ENCODE data around the gene CYFIP2.
"Not testable (repeated sequence)": the region's sequence is repeated elsewhere in the genome, so short reads cannot be mapped to it uniquely, and the experiment has no call there.

Gene CYFIP2

DNA sequence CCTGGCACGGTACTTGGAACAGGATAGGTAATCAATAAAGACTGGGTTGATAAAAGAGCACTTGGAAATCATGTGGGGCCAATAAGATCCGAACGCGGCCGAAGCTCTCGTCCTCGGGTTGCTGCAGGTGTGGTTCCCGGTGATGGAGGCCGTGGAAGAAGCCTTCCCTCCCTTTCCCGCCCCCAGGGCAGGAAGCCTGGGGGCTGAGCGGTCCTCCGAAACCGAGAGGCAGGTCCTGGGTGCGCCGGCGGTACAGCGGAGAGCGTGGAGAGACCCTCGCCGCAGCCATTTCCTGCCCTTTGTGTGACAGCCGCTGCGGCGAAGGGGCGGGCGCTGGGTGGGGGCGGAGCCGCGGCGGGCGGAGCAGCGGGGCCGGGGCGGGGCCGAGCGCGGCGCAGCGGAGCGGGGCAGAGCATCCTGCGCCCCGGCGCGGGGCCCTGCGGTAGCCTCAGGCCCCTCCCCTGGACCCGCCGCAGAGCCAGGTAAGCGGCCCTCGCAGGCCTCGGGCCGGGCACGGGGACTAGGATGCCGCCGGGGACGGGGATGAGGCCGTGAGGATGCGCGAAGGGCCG, at the start of gene CYFIP2:
Gene CYFIP2 (plus strand): TSS at position 410 of the 572 bp plus-strand sequence. CDS start 19,239 bp downstream, outside the sequence.
- peak; percentile 60 to 72 for DNase-seq (ENCODE audit: low read depth in 2 of 2)

DNA sequence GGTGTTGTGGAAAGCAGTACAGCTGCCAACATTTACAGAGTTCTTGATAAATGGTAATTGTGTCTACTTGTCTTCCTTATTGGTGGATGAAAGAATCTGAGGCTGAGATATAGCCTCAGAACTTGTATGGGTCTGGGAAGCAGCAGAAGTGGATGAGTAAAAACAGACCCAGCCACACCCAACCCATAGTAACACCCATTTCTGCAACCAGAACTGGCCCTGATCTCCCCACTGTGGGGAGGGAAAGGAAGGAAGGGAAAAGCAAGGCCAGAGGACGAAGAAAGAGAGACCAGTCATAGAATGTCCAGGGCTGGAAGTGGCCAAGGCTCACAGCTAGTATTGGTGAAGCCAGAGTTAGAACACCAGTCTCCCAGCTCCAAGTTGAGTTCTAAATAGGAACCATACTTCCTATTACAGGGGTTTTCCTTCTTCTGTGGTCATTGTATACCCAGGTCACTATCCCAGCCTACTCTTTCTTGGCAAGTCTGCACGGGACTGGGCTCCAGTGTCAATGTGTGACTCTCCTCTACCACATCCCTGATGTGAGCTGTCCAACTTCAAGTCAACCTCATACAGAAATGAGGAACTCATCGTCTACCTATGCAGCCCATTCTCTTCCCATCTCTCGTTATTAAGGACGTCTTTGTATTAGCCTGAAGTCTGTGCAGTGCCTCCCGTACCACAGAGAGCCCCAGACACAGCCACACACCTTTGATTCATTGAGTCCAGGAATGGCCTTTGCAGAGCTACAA, 49.4 kb upstream of the CYFIP2 start:
- DNase-seq (ENCODE audit: low read depth in 2 of 2): no peak

DNA sequence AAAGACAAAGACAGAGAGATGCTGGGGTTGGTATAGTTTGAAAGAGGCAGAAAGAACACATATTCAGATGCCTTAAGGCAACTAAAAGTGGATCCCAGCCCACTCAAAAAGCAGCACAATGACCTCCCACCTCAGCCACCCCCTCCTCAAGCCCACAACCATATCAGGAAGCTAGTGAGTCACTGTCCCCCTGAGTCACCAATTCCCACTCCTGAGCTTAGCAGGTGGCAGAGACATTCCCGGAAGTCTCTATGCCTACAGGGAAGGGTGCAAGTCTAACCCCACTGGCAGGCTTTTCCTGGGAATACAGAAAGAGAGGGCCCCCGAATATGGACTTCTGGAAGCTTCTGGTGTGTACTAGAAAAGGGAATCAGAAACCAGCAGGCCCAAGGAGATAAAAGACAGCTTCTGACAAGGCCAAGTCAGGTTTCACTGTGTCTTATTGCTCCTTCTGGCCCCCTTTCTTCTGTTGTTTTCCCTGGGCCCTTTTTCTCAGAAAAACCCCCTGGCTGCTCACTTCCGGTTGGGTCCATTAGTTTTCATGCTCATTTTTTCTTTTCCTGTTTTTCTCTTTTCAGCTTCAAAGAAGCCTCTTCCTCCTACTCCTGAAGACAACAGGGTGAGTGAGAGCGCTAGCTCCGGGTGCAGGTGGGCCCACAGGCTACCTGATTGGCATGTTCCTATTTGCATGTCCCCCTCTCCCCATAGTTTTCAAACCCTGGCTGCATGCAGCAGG, 48.5 kb upstream of the CYFIP2 start:
- DNase-seq (ENCODE audit: low read depth in 2 of 2): no peak

DNA sequence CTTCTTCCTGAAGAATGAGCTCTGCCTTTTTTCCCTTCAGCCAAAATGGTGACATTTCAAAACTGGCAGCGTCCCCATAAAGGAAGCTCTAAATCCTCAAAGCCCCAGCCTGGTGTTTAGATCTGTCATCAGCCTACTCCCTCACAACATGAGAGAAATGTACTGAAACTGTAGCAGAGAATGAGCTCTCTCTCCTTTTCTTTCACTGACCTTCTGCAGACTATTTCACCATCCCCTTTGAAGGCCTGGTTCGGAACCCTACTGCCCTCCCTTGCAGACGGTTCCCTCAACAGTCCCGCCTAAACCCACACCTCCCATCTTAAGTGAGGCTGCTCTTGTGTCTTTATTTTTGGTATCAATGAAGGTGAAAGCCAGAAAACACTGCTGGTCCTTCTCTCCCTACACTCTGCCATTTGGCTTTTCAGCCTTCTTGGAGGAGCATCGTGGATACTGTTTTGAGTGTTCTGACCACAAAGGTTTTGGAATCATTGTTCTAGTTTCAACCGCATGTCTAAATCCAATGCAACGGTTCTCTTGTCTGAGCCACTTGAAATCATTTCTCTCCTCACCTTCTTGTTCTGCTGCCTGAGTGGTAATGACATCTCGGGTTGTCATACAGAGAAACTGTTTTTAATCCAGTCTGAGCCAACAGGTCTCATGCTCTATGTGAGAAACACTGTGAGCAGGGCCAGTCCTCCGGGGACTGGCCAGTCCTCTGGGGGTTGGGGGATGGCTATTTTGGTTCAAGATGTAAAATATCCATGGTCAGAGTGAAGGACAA, 46.2 kb upstream of the CYFIP2 start:
- no peak for DNase-seq (ENCODE audit: low read depth in 2 of 2)

DNA sequence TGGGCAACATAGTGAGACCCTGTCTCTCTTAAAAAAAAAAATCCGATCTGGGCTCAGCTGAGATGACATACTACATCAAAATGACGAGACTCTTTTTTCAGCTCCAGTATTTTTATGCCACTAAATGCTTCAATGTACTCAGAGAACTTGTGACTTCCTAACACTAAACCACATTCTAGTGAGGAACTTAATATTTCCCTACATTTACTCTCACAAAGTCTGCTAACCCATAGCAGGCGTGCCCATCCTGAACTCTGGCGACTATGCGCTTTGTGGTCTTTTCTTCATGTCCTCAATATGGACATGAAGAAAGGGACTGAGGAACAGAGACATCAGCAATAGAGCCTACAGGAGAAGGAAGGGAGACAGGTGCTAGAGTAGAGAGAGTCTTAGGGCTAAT, 44.0 kb upstream of the CYFIP2 start:
- no peak for DNase-seq (ENCODE audit: low read depth in 2 of 2)

DNA sequence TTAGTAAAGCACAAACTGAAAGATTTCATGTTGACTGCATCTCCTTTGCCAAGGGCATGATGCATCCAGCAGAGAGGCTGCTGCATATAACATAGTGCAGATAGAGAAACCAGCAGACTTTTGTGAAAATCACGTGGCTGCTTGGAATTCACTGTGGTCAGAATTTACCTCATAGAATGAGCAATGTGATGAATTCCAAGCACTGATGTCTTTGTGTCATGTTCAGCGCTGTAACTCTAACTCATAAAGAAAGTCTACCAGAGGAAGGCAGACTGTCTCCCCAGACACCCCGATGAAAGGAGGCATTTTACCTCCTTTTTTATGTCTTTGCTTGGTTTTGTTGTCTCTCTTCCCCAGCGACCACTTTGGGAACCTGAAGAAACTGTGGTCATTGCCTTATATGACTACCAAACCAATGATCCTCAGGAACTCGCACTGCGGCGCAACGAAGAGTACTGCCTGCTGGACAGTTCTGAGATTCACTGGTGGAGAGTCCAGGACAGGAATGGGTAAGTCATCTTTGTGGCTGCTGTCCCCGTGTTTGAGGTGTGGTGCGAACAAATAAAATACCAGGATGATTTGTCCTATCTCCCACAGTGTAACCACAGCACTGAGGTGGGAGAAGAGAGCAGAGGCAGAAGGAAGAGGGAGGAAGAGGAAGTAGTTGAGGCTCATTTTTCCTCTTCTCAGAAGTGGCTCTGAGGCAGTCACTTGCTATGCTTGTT, 43.3 kb upstream of the CYFIP2 start:
- no peak for DNase-seq (ENCODE audit: low read depth in 2 of 2)

DNA sequence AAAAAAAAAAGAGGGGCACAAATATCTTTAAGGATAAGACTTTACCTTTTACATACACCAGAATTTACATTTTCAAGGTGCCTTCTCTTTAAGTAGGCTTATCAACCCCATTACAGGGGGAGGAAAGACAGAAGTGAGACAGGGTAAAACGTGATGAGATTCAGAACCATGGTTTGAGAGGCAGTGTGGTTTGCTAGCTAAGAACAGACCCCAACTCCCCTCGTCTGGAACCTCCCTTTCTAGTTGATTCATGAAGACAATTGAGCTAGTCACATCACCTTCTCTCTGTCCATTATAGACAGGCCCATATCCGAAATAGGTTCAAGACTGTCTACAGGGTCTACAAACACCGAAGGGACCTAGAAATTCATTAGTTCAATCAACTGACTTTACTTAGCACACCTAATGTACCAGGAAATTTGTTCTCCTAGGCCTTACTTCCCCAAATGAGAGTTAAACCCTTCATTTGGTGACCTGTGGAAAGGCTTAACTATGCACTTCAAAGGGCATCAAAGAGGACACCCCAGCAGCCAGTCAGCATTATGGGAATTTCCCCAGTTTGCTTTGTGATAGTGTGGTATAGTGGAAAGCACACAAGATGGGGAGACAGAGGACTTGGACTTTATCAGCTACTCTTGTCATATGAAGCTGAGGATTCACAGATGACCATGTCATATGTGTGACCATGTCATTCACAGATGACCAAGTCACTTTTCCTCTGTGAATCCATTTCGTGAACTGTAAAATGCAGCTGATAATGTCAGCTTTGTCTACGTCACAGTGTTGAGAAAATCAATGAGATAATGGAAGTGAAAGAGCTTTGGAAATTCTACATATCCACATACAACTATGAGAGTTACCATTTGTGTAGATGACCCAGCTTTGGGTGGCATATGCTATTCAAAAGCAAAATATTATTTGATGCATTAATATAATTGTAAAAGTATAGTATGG, 40.2 kb upstream of the CYFIP2 start:
- no peak for DNase-seq (ENCODE audit: low read depth in 2 of 2)

DNA sequence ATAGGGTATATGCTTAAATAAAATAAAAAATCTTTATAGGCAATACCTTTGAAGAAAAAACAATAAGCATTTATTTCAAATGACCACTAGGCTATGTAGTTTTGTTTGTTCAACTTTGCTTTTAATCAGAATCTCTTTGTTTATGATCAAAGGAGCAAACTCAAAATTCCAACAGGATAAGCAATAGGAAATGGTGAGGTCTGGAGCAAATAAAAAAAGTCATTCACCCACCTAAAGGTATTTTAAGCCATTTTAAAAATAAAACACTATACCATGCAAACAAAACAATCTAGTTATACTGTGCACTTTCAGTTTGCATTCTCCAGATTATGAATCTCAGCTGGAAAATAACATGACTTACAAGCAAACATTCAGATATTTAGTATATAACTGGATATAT, 35.3 kb upstream of the CYFIP2 start:
- no peak for DNase-seq (ENCODE audit: low read depth in 2 of 2)

DNA sequence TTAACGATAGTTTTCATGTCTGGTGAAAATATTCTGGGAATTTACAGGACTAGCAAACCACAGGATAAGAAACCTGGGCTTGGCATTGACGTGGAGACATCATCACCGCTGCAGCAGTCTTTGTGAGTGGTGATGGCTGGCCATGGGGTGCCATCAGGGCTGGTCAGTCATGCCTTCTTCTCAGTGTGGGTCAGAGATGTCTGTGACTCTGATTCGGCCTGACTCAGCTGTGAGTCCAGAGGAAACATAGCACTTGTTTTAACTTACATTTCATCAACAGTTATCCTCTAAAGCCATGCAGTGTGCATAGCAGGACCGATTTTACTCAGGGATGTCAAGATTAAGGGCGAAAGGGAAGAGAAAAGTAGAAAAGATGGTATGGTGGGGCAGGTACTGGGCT, 33.2 kb upstream of the CYFIP2 start:
- no peak for DNase-seq (ENCODE audit: low read depth in 2 of 2)

DNA sequence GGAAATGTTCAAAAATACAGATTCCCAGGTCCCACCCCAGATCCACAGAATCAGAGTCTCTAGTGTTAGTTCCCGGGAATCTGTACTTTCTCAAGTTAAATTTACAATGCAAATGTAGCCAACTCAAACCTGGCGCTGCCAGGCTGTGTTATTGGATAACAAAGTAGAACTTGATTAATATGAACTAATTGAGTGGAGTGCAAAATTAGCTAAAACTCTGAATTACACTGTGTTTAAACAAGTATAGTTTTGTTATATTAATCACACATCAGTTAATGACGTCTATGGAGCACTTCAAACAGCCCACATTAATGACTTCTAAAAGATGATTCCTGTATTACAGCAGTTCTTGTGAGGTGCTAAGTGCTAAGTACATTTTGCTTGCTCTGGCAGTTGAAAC, 32.4 kb upstream of the CYFIP2 start:
- DNase-seq (ENCODE audit: low read depth in 2 of 2): no peak

DNA sequence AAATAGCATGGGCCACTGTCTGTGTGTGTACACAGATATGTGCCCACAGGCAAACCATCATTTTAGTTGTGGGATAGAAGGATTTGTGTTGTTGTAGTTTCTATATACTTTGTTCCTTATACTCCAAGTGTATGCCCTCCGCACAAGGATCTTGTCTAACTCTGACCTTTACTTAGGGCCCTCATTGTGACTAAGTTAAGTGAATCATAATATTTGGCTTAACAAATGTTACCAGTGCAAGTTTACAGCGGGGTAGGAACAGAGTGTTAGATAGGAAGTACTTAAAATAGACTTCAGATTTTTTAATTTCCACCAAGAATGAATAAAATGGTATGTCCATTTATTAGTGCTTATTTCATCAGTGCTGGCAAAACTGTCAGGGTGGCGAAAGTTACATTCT, 29.5 kb upstream of the CYFIP2 start:
- DNase-seq (ENCODE audit: low read depth in 2 of 2): no peak

DNA sequence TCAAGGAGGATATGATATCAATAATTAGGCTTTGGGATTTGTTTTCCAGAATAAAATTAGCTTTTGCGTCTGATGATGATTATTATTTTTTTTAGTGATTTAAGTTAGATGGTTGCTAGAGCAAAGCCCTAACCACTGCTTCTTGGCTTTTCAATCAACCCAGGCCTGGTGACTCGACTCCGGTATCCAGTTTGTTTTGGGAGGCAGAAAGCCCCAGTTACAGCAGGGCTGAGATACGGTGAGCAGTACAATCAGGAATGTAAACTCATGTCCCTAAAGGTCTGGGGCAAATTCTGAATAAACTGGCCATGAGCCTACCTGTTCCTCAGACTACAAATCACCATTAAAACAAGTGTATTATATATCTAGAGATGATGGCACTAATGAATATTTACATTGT, 24.4 kb upstream of the CYFIP2 start:
- no peak for DNase-seq (ENCODE audit: low read depth in 2 of 2)

DNA sequence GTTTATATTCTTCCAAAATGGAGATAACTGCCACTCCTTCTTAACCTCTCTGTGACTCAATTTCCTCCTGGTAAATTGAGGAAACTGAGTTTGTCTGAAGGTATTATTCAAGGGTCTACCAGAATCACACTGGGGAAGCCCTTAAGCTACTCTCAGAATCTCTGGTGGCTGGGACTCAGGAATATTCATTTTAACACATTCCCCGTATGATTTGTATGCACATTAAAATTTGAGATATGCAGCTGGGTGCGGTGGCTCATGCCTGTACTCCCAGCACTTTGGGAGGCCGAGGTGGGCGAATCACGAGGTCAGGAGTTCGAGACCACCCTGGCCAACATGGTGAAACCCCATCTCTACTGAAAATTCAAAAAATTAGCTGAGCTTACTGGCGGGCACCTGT, 21.2 kb upstream of the CYFIP2 start:
- DNase-seq (ENCODE audit: low read depth in 2 of 2): not testable (repeated sequence)

DNA sequence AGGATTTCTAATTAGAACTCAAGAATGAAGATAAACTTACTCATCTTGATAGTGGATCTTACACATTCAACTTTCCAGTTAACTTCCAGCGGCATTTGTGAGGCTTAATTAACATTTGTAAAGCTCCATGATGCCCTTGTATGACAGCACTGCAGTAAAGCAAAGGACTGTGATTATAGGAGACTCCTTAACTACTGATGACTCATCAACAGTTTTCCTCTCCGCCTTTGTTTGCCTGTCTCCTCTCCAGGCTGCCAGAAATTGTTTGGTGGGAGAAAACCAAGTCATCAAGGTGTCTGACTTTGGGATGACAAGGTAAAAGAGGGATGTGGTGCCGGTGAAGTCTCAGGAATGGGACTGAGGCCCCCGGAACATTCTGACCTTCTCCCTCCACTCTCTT, 20.4 kb upstream of the CYFIP2 start:
- no peak for DNase-seq (ENCODE audit: low read depth in 2 of 2)

DNA sequence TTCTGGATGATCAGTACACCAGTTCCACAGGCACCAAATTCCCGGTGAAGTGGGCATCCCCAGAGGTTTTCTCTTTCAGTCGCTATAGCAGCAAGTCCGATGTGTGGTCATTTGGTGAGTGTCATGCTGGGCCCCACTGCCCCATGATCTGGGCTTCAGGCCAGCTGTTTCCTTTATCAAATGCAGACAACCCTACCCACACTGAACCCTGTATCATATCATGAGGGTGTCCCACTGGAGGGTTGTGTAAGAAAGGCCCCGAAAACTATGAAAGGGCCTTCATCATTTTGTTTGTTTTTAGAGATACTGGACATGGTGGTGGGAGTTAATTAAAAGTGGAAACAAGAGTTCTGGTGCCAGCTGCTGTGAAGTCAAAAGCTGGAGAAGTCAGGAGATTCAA, 20.0 kb upstream of the CYFIP2 start:
- DNase-seq (ENCODE audit: low read depth in 2 of 2): no peak

DNA sequence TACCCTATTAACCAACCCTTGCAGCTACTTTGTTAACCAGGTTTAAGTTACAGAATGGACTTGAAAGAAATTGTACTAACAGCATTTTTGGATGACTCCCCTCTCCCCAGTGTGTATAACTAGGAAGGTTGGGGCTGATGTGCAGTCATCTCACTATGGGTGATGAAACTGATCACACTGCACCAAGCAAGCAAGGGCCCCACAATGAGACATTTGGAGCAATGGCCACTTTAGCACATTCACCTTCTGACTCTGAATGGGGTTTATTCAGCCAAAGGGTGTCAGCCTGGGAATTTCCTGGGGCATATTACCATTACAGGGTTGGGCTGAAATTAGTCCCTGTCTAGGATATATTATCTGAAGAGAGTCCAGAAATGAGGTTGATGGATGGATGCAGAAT, 18.7 kb upstream of the CYFIP2 start:
- no peak for DNase-seq (ENCODE audit: low read depth in 2 of 2)

DNA sequence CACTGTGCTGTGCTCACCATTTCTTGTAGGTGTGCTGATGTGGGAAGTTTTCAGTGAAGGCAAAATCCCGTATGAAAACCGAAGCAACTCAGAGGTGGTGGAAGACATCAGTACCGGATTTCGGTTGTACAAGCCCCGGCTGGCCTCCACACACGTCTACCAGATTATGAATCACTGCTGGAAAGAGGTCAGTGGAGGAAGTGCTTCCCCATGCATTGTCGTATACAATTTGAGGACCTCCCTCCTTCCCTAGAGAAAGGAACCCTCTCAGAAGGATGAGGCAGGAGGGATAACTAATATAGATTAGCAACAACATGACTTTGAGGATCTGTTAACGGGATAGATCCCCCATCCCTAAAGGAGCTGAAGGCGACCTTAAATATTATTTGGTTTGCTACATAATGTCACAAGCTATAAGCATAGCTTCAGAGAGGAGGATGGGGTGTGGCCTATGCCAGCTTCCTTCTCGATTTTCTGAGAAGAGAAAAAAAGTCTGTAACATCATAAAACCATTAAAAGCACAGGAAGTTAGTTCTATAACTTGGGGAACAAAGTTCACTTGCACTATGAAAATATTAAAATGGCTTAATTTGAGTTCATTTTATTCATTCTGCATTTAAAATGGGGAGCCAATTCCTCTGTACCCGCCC, 17.0 kb upstream of the CYFIP2 start:
- DNase-seq (ENCODE audit: low read depth in 2 of 2): no peak

DNA sequence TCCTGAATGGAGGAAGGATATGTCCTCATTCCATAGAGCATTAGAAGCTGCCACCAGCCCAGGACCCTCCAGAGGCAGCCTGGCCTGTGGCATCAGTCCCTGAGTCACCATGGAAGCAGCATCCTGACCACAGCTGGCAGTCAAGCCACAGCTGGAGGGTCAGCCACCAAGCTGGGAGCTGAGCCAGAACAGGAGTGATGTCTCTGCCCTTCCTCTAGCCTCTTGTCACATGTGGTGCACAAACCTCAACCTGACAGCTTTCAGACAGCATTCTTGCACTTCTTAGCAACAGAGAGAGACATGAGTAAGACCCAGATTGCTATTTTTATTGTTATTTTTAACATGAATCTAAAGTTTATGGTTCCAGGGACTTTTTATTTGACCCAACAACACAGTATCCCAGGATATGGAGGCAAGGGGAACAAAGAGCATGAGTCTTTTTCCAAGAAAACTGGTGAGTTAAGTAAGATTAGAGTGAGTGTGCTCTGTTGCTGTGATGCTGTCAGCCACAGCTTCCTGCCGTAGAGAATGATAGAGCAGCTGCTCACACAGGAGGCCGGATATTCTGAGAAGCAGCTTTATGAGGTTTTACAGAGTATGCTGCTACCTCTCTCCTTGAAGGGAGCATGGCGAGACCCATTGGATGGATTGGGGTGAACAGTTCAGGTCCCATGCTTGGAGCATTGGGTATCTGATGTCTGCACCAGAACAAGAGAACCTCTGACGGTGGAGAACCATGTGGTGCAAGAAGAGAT, 13.0 kb upstream of the CYFIP2 start:
- no peak for DNase-seq (ENCODE audit: low read depth in 2 of 2)

DNA sequence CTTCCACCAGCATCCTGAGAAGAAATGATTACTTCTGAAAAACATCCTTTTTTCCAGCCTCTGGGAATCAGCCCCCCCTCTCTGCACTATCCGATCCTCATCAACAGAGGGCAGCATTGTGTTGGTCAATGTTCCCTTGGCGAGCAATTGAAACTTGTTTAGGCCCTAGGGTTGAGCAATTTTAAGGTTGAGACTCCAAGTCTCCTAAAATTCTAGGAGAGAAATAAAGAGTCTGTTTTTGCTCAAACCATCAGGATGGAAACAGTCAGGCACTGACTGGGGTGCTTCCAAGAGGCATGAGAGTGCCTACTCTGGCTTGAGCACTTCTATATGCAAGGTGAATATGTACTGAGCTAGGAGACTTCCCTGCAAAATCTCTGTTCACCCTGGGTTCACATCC, 12.4 kb upstream of the CYFIP2 start:
- DNase-seq (ENCODE audit: low read depth in 2 of 2): no peak
